Posterior vena cava (tissue), 2 donors: ENCODE results near the gene AKAP13. TPM values are rescaled to one million over a fixed set of nuclear protein-coding genes. Genes with fewer than 3 reads are reported as not detected.
A peak's percentile ranks its signal among the peaks of the same experiment; 100 is the strongest.

ENCODE experiments used
- DNase-seq: peaks from one replicate; pipeline ENCODE4 v3.0.0-alpha.2; 2020; ENCODE audit warnings: low spot score
- intact Hi-C, 2 donors: fragments of 100-400 bp; cut with DNase I; formaldehyde crosslinking; loops; one replicate each; pipeline versions ENCODE4 v1.14.1 to v1.14.2; 2022 to 2023
- total RNA-seq, 2 donors: library from RNA; stranded (reverse); fragmentation: NEBNext Ultra II Directional; extraction: Animal tissue kit (Norgen Biotek cat#: 25700); gene quantifications; one replicate each; pipeline ENCODE4 v1.2.1, GENCODE V29; 2021
- donor health status: DM: yes; HTN: yes; CAD: no.
- donor health status: DM: yes; HTN: yes; CAD: no.

AKAP13 gene
- total RNA-seq, 2 donors from 2014 or later = 214 TPM

GRCh38 chr15:85768595-85769168, 388.3 kb downstream of the AKAP13 start:
- DNase-seq = peak; percentile 55
- intact Hi-C loops = no loop called here

GRCh38 chr15:85769182-85769900, 388.9 kb downstream of the AKAP13 start:
- peak; percentile 79 for DNase-seq
- intact Hi-C loops = no loop called here

GRCh38 chr15:85770096-85771041, 390.0 kb downstream of the AKAP13 start:
- intact Hi-C loops = no loop called here
- DNase-seq = peak; percentile 80

- intact Hi-C loops = no loop called here
- no peak for DNase-seq
These were observed 390.9 kb downstream of the AKAP13 start for GRCh38 chr15:85771271-85771670.

- DNase-seq = peak; percentile 93
- intact Hi-C loops = no loop called here
These were observed 391.5 kb downstream of the AKAP13 start for GRCh38 chr15:85771781-85772445.

- intact Hi-C loops = no loop called here
- DNase-seq = no peak
These were observed 392.3 kb downstream of the AKAP13 start for GRCh38 chr15:85772668-85773067.

GRCh38 chr15:85773249-85773648, 392.8 kb downstream of the AKAP13 start:
- no peak for DNase-seq
- intact Hi-C loops = no loop called here

- intact Hi-C loops = no loop called here
- no peak for DNase-seq
These were observed 393.6 kb downstream of the AKAP13 start for GRCh38 chr15:85773970-85774369.

GRCh38 chr15:85777250-85778106, 397.1 kb downstream of the AKAP13 start:
- DNase-seq = peak; percentile 84
- intact Hi-C loops = loop anchor here in 1 of 2 donors (1.0 kb wide), 1 partner anchor 26 kb away; no protein-coding TSS in a partner anchor

- DNase-seq = peak; percentile 78
- intact Hi-C loops = loop anchor here in 1 of 2 donors (1.0 kb wide), 1 partner anchor 27 kb away; no protein-coding TSS in a partner anchor
These were observed 397.8 kb downstream of the AKAP13 start for GRCh38 chr15:85778107-85778776.

- intact Hi-C loops = no loop called here
These were observed 398.8 kb downstream of the AKAP13 start for GRCh38 chr15:85779249-85779648.

GRCh38 chr15:85780225-85780985, 400.0 kb downstream of the AKAP13 start:
- DNase-seq = no peak
- intact Hi-C loops = no loop called here

More at GRCh38 chr15:85779249-85779648, 398.8 kb downstream of the AKAP13 start:
- no peak for DNase-seq

- no peak for DNase-seq
- intact Hi-C loops = no loop called here
These were observed 400.7 kb downstream of the AKAP13 start for GRCh38 chr15:85781099-85781498.

GRCh38 chr15:85782064-85782463, 401.7 kb downstream of the AKAP13 start:
- intact Hi-C loops = no loop called here
- no peak for DNase-seq

GRCh38 chr15:85785887-85786780, 405.7 kb downstream of the AKAP13 start:
- no peak for DNase-seq
- intact Hi-C loops = no loop called here

- intact Hi-C loops = no loop called here
- no peak for DNase-seq
These were observed 406.3 kb downstream of the AKAP13 start for GRCh38 chr15:85786781-85787114.
